HG02870 (cell line): ENCODE measurements around the gene TYW5.
A peak's percentile ranks its signal among the peaks of the same experiment; 100 is the strongest.

ENCODE experiments used
- ATAC-seq: cut with Tn5 transposase; IDR thresholded peaks from one replicate; pipeline ENCODE4 v1.9.1; 2021; ENCODE audit warnings: mild to moderate bottlenecking, moderate library complexity; ENCODE audit not compliant: unreplicated experiment

Gene TYW5

GRCh38 chr2:199975273-199975895, 20.1 kb upstream of the TYW5 start:
- ATAC-seq = no peak

GRCh38 chr2:199973703-199974102, 18.4 kb upstream of the TYW5 start:
- no peak for ATAC-seq

GRCh38 chr2:199972088-199972626, 16.9 kb upstream of the TYW5 start:
- ATAC-seq = no peak

GRCh38 chr2:199968126-199968525, 12.8 kb upstream of the TYW5 start:
- ATAC-seq = no peak

- no peak for ATAC-seq
These were observed 11.7 kb upstream of the TYW5 start for GRCh38 chr2:199966976-199967375.

GRCh38 chr2:199966405-199966804, 11.1 kb upstream of the TYW5 start:
- ATAC-seq = no peak

GRCh38 chr2:199962203-199962602, 6.9 kb upstream of the TYW5 start:
- ATAC-seq = peak; percentile 63

GRCh38 chr2:199958014-199958413, 2.7 kb upstream of the TYW5 start:
- ATAC-seq = no peak

GRCh38 chr2:199956062-199956380, 730 bp upstream of the TYW5 start:
- ATAC-seq = no peak

GRCh38 chr2:199955007-199955338, 318 bp downstream of the TYW5 start:
- ATAC-seq = peak; percentile 49

- ATAC-seq = no peak
These were observed 4.3 kb downstream of the TYW5 start for GRCh38 chr2:199951023-199951422.

- no peak for ATAC-seq
These were observed 4.9 kb downstream of the TYW5 start for GRCh38 chr2:199950396-199950795.

GRCh38 chr2:199946836-199947235, 8.5 kb downstream of the TYW5 start:
- no peak for ATAC-seq

GRCh38 chr2:199946196-199946595, 9.1 kb downstream of the TYW5 start:
- ATAC-seq = no peak

GRCh38 chr2:199943373-199943772, 11.9 kb downstream of the TYW5 start:
- no peak for ATAC-seq

GRCh38 chr2:199940373-199940772, 14.9 kb downstream of the TYW5 start:
- peak; percentile 63 for ATAC-seq

- ATAC-seq = no peak
These were observed 18.7 kb downstream of the TYW5 start for GRCh38 chr2:199936554-199936953.

GRCh38 chr2:199933466-199933865, 21.8 kb downstream of the TYW5 start:
- no peak for ATAC-seq

GRCh38 chr2:199932312-199932855, 22.9 kb downstream of the TYW5 start:
- ATAC-seq = no peak

- no peak for ATAC-seq
These were observed 26.0 kb downstream of the TYW5 start for GRCh38 chr2:199929262-199929661.

GRCh38 chr2:199928626-199929025, 26.7 kb downstream of the TYW5 start:
- no peak for ATAC-seq

GRCh38 chr2:199928226-199928625, 27.1 kb downstream of the TYW5 start:
- ATAC-seq = no peak

- no peak for ATAC-seq
These were observed 28.5 kb downstream of the TYW5 start for GRCh38 chr2:199926806-199927205.
